ENCODE data around the gene JMJD6. TPM values are rescaled to one million over a fixed set of nuclear protein-coding genes. Genes with fewer than 3 reads are reported as not detected.
"Not testable (repeated sequence)": the region's sequence is repeated elsewhere in the genome, so short reads cannot be mapped to it uniquely, and the experiment has no call there.

Gene JMJD6
- total RNA-seq, 1 donor, result 48.5 TPM

DNA sequence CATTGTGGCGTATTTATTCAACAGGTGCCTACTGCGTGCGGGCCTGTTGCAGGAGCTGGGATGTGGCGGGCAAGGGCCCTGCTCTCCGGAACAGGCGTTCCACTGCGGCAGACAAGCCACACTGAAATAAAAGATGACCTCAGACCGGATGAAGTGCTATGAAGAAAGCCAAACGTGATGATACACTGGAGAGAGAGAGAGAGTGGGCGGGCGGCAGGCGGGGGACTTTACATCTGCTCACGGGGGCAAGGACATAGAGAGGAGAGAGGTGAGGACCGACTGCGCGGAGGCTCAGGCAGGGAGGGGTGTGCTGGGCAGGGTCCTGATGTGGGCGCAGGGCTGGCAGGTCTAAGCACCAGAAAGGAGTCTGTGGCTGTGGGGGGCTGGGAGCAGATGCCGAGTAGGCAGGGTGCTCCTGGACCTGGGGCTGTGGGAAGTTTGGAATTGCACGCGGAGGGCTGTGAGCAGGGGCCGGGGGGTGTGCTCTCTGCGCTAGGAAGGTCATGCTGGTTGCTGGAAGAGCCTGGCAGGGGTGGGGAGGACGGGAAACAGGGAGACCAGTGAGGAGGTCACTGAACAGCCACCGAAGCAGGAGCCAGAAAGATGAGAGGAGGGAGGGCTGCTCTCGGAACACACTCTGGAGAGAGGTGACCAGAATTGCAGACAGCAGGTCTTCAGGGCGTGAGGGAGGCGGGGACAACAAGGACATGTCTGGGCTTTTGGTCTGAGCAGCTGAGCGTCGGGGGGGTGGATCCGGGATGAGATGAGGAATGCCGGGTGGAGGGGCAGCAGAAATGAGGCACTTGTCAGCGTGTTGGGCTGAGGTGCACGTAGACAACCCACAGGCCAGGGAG, 25.6 kb downstream of the JMJD6 start:
- H3K4me3 ChIP-seq (ENCODE audit: low read length), result no peak overlapping the region
- H3K9me3 ChIP-seq (ENCODE audit: low read depth, low read length), result no peaks in the 10 kb centered on the region
- H3K27me3 ChIP-seq (ENCODE audit: insufficient read depth, low read length), result no peaks in the 10 kb centered on the region
- no peaks in the 10 kb centered on the region for H3K4me1 ChIP-seq (ENCODE audit: insufficient read depth, low read length)

GRCh38 chr17:76700270-76700616, 26.2 kb downstream of the JMJD6 start:
- H3K9me3 ChIP-seq (ENCODE audit: low read depth, low read length), result no peaks in the 10 kb centered on the region
- no peaks in the 10 kb centered on the region for H3K4me1 ChIP-seq (ENCODE audit: insufficient read depth, low read length)
- H3K27me3 ChIP-seq (ENCODE audit: insufficient read depth, low read length), result no peaks in the 10 kb centered on the region
- no peak overlapping the region for H3K4me3 ChIP-seq (ENCODE audit: low read length)

DNA sequence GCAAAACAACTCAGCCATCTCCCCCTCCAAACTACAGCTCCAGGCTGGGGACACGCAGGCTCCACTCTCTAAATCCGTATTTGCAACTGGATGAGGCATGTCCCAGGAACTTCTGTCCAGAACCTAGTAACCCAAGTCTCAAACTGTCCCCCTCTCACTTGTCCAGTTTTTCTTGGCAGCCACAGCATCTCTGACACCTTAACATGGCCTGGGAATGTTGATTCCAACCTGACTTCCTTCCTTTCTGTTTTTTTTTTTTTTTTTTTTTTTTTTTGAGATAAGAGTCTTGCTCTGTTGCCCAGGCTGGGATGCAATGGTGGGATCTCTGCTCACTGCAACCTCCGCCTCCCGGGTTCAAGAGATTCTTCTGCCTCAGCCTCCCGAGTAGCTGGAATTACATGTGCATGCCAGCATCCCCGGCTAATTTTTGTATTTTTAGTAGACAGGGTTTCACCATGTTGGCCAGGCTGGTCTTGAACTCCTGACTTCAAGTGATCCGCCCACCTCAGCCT, 27.9 kb downstream of the JMJD6 start:
- H3K27me3 ChIP-seq (ENCODE audit: insufficient read depth, low read length); H3K4me1 ChIP-seq (ENCODE audit: insufficient read depth, low read length); H3K4me3 ChIP-seq (ENCODE audit: low read length); H3K9me3 ChIP-seq (ENCODE audit: low read depth, low read length): not testable (repeated sequence)

GRCh38 chr17:76697702-76698465, 28.5 kb downstream of the JMJD6 start:
- Histone ChIP-seq H3K27me3 (ENCODE audit: insufficient read depth, low read length) (no peaks in the 10 kb centered on the region), H3K4me1 (ENCODE audit: insufficient read depth, low read length) (no peaks in the 10 kb centered on the region), H3K4me3 (ENCODE audit: low read length) (no peak overlapping the region), H3K9me3 (ENCODE audit: low read depth, low read length) (no peaks in the 10 kb centered on the region)

- Histone ChIP-seq H3K27me3 (ENCODE audit: insufficient read depth, low read length) (no peaks in the 10 kb centered on the region), H3K4me1 (ENCODE audit: insufficient read depth, low read length) (no peaks in the 10 kb centered on the region), H3K4me3 (ENCODE audit: low read length) (no peak overlapping the region), H3K9me3 (ENCODE audit: low read depth, low read length) (no peaks in the 10 kb centered on the region)
These were observed 29.4 kb downstream of the JMJD6 start for GRCh38 chr17:76696763-76697701.

DNA sequence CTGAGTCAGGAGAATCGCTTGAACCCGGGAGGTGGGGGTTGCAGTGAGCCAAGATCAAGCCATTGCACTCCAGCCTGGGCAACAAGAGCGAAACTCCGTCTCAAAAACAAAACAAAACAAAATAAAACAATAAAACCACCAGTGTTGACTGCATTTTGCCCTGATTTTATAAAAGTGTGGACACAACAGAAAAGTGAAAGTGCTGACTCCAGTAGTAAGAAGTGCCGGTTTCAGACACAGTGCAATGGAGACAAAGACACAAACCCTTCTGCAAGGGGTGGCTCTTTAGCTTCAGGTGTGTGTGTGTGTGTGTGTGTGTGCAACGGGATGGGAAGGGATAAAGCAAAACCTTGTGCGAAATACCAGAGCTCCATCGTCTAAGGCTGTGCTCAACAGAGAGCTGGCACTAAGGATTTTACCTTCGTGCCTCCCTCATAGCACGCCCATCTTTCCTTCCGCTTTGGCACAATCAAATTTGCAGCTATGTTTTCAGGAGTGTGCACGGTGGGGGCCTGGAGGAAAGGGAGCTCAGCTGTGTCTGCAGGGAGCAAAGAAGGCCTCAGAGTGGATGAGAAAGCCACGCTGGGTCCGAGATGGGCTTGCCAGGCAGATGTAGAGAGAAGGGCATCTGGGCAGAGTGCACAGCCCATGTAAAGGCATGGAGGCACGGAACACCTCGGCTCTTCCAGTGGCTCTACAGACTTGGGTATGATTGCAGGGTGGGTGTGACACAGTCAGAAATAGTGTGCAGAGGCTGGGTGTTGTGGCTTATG, 31.2 kb downstream of the JMJD6 start:
- no peaks in the 10 kb centered on the region for H3K27me3 ChIP-seq (ENCODE audit: insufficient read depth, low read length)
- no peaks in the 10 kb centered on the region for H3K9me3 ChIP-seq (ENCODE audit: low read depth, low read length)
- no peaks in the 10 kb centered on the region for H3K4me1 ChIP-seq (ENCODE audit: insufficient read depth, low read length)
- no peak overlapping the region for H3K4me3 ChIP-seq (ENCODE audit: low read length)

DNA sequence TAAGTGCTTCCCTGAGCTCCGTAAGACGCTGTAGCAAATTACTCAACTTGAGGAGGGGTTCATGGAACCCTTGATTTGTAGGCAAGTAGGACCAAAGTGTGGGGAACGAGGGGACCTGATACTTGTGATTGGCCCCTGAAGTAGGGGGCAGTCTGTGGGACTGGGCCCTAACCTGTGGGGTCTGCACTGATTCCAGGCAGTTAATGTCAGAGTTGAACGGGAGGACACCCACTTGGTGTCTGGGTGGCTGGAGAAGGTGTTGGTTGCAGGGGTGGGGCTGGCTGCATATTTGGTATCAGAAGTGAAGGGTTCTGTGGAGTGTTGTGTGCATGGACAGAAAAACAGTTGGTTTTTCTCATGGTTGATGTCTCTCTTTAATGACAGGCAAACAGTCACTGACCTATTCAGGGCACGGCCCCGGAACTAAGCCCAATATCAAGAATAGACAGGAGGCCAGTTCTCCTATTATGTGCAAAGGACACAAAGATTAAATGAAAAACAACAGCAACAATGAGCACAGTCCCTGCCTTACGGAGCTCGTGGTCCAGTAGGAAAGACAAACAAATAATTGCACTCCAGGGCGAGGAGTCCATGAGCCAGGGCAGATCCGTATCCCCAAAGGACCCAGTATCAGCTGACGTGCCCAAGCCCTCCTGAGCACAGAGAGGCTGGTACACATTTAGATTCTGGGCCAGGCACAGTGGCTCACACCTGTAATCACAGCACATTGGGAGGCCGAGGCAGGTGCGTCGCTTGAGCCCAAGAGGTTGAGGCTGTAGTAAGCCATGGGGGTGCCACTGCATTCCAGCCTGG, 34.8 kb downstream of the JMJD6 start:
- Histone ChIP-seq H3K4me1 (ENCODE audit: insufficient read depth, low read length) (no peaks in the 10 kb centered on the region), H3K27me3 (ENCODE audit: insufficient read depth, low read length) (no peaks in the 10 kb centered on the region), H3K9me3 (ENCODE audit: low read depth, low read length) (no peaks in the 10 kb centered on the region), H3K4me3 (ENCODE audit: low read length) (no peak overlapping the region)

DNA sequence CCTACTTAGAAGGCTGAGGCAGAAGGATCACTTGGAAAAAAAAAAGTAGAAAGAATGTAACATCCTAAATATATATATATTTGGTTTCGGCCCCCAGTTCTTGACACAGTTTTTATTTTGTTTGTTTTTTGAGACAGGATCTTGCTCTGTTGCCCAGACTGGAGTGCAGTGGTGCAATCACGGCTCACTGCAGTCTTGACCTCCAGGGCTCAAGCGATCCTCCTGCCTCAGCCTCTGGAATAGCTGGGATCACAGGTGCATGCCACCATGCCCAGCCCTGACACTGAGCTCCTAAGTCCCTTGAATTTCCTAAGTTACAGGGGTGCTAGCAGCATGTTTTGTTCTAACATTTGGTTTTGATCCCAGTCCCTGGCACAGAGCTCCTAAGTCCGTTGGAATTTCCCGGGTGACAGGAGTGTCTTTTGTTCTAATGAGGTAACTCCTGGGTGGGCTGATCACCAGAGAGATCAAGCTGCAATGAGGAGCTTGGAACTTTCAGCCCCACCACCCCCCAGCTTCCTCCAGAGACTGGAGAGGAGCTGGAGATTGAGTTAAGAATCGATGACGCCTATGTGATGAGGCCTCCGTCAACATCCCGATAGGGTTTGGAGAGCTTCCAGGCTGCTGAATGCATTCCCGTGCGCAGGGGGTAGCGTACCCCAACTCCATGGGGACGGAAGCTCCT, 35.7 kb downstream of the JMJD6 start:
- Histone ChIP-seq H3K27me3 (ENCODE audit: insufficient read depth, low read length) (no peaks in the 10 kb centered on the region), H3K4me1 (ENCODE audit: insufficient read depth, low read length) (no peaks in the 10 kb centered on the region), H3K4me3 (ENCODE audit: low read length) (no peak overlapping the region), H3K9me3 (ENCODE audit: low read depth, low read length) (no peaks in the 10 kb centered on the region)

- Histone ChIP-seq H3K27me3 (ENCODE audit: insufficient read depth, low read length) (no peaks in the 10 kb centered on the region), H3K4me3 (ENCODE audit: low read length) (no peak overlapping the region), H3K4me1 (ENCODE audit: insufficient read depth, low read length) (no peaks in the 10 kb centered on the region), H3K9me3 (ENCODE audit: low read depth, low read length) (no peaks in the 10 kb centered on the region)
These were observed 36.5 kb downstream of the JMJD6 start for GRCh38 chr17:76689859-76690258.

- Histone ChIP-seq H3K27me3 (ENCODE audit: insufficient read depth, low read length) (no peaks in the 10 kb centered on the region), H3K4me3 (ENCODE audit: low read length) (no peak overlapping the region), H3K9me3 (ENCODE audit: low read depth, low read length) (no peaks in the 10 kb centered on the region), H3K4me1 (ENCODE audit: insufficient read depth, low read length) (no peaks in the 10 kb centered on the region)
These were observed 38.2 kb downstream of the JMJD6 start for GRCh38 chr17:76688165-76688622.

DNA sequence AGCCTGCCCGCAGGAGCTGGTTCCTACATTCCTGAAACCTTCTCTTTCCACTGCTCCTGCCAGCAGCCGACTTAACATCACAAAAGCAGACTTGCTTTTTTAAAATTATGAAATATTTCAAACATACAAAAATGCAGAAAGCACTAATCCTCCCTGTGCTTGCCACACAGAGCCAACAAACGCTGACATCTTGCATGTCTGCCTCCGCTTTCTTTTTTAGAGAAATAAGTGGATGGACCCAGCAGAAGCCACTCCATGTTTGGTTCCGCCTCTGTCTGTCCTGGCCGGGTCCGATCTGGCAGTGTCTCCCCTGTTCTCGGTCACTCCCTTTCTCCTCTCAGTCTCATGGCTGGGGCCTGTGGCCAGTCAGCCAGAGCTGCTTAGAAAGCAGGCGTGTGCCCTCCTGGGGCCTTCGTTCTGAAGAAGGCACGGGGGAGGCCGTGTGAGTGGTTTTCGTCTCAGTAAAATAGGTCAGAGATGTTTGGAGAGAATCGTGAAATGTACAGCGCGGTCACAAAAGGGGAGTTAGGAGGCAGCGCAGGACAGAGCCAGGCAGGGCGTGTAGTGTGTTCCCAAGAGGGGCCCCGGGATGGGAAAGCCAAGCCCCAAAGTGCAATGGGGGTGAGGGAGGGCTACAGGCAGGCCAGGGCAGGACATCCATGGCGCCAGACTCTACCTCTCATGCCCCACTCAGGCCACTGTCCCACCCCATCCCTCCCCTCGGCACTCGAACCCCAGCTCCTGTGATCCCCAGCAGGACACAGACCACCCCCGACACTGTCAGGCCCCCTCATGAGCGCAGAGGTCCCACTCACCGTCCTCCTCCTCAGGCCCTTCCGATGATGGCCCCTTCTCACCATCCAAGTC, 38.9 kb downstream of the JMJD6 start:
- Histone ChIP-seq H3K9me3 (ENCODE audit: low read depth, low read length) (no peaks in the 10 kb centered on the region), H3K4me1 (ENCODE audit: insufficient read depth, low read length) (peaks cover 5% of the 10 kb centered on the region), H3K4me3 (ENCODE audit: low read length) (no peak overlapping the region), H3K27me3 (ENCODE audit: insufficient read depth, low read length) (no peaks in the 10 kb centered on the region)

DNA sequence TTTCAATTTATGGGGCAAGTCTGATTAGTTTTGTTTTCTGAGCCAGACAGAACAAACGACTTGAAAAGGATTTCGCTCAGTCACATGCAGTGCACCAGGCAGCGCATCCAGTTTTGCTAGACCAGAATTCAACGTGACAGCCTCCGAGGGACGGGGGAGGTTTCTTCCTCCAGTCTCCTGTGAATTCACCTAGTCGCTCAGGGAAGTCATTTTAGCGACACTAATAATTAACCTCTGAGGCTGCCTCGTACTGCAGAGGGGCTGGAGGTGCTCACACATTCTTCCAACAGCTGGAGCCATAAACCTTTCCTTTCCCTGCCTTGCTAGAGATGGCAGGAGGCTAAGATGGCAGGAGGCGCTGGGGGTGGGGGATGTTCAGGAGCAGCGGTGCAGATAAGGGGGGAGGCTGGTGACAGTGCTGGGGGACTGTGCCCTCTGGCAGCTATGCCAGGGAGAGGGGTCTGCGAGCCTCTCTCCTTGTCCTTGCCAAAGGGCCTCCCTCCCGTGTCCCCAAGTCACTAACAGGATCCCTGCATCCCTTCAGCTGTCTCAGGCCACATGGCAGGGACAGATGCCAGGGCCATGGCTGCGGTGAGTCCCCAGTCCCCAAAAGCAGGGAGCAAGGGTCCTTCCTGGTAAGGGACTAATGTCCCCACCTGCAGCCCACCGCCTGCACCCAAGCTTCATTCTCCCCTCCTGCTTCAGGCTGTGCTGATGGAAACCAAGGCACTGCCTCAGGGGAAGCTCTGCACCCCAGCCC, 39.7 kb downstream of the JMJD6 start:
- no peaks in the 10 kb centered on the region for H3K27me3 ChIP-seq (ENCODE audit: insufficient read depth, low read length)
- no peaks in the 10 kb centered on the region for H3K9me3 ChIP-seq (ENCODE audit: low read depth, low read length)
- peaks cover 11% of the 10 kb centered on the region for H3K4me1 ChIP-seq (ENCODE audit: insufficient read depth, low read length)
- H3K4me3 ChIP-seq (ENCODE audit: low read length), result no peak overlapping the region

All from mononuclear cell (primary cell).